ENCODE results near the gene ARL4A.

DNA sequence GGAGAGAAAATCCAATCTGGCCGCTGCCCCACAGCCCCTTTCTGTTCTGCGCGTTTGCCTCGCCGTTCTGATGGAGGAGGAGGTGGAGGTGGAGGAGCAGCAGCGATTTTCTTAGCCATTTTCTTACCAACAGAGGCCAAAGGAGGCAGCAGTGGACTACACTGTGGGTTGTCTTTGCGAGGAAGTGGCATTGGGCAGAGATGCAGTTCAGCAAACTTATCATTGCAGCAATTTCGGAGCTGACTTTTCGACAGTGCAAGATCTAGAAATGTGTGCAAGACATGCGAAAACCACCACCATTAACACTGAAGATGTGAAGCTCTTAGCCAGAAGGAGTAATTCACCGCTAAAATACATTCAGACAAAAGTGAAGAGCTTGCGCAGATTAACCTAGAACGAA is 1.9 kb upstream of the ARL4A start:
- TF ChIP-seq, protein P1, sequence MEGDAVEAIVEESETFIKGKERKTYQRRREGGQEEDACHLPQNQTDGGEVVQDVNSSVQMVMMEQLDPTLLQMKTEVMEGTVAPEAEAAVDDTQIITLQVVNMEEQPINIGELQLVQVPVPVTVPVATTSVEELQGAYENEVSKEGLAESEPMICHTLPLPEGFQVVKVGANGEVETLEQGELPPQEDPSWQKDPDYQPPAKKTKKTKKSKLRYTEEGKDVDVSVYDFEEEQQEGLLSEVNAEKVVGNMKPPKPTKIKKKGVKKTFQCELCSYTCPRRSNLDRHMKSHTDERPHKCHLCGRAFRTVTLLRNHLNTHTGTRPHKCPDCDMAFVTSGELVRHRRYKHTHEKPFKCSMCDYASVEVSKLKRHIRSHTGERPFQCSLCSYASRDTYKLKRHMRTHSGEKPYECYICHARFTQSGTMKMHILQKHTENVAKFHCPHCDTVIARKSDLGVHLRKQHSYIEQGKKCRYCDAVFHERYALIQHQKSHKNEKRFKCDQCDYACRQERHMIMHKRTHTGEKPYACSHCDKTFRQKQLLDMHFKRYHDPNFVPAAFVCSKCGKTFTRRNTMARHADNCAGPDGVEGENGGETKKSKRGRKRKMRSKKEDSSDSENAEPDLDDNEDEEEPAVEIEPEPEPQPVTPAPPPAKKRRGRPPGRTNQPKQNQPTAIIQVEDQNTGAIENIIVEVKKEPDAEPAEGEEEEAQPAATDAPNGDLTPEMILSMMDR (IDR thresholded peaks at IDR 0.05) = no peak
- no peak for TF ChIP-seq POLR2A (IDR thresholded peaks at IDR 0.05)
